HEK293 (cell line): ENCODE measurements around the gene PTGER3.

Experiments used
- MYNN ChIP-seq: fragments of 450-650 bp; formaldehyde crosslinking; IDR thresholded peaks from 2 replicates; pipeline ENCODE4 v1.5.1; 2016; ENCODE audit warnings: missing biosample characterization, missing genetic modification characterization, borderline replicate concordance
- ZBTB1 ChIP-seq: fragments of 450-650 bp; formaldehyde crosslinking; IDR thresholded peaks from 2 replicates; pipeline ENCODE4 v1.5.1; 2016; ENCODE audit warnings: missing biosample characterization, missing genetic modification characterization
- ZBTB21 ChIP-seq: fragments of 450-650 bp; formaldehyde crosslinking; IDR thresholded peaks from 2 replicates; pipeline ENCODE4 v1.5.1; 2017; ENCODE audit warnings: missing biosample characterization, missing genetic modification characterization
- ZEB2 ChIP-seq: fragments of 450-650 bp; formaldehyde crosslinking; IDR thresholded peaks from 2 replicates; pipeline ENCODE4 v1.5.1; 2016; ENCODE audit warnings: missing biosample characterization, missing genetic modification characterization
- ZIC2 ChIP-seq: fragments of 450-650 bp; formaldehyde crosslinking; IDR thresholded peaks from 2 replicates; pipeline ENCODE4 v1.5.1; 2016; ENCODE audit warnings: missing biosample characterization, missing genetic modification characterization
- ZNF24 ChIP-seq: fragments of 450-650 bp; formaldehyde crosslinking; IDR thresholded peaks from 2 replicates; pipeline ENCODE4 v1.5.1; 2016; ENCODE audit warnings: missing biosample characterization, missing genetic modification characterization
- ZNF621 ChIP-seq: fragments of 450-650 bp; formaldehyde crosslinking; IDR thresholded peaks from 2 replicates; pipeline ENCODE4 v1.5.1; 2017; ENCODE audit warnings: missing biosample characterization, missing genetic modification characterization
- TF ChIP-seq, protein P1 (sequence below): fragments of 450-650 bp; formaldehyde crosslinking; IDR thresholded peaks from 2 replicates; pipeline ENCODE4 v1.5.1; 2016; ENCODE audit warnings: missing biosample characterization, missing genetic modification characterization
- TF ChIP-seq, protein P2 (sequence below): fragments of 450-650 bp; IDR thresholded peaks from 2 replicates; pipeline ENCODE4 v1.5.1; 2018; ENCODE audit warnings: missing biosample characterization, mild to moderate bottlenecking, missing genetic modification characterization

GRCh38 chr1:71080230-71080738, 32.7 kb upstream of the PTGER3 start:
- no peak for TF ChIP-seq ZBTB1 (tag by site-specific recombination)
- TF ChIP-seq, protein P1, sequence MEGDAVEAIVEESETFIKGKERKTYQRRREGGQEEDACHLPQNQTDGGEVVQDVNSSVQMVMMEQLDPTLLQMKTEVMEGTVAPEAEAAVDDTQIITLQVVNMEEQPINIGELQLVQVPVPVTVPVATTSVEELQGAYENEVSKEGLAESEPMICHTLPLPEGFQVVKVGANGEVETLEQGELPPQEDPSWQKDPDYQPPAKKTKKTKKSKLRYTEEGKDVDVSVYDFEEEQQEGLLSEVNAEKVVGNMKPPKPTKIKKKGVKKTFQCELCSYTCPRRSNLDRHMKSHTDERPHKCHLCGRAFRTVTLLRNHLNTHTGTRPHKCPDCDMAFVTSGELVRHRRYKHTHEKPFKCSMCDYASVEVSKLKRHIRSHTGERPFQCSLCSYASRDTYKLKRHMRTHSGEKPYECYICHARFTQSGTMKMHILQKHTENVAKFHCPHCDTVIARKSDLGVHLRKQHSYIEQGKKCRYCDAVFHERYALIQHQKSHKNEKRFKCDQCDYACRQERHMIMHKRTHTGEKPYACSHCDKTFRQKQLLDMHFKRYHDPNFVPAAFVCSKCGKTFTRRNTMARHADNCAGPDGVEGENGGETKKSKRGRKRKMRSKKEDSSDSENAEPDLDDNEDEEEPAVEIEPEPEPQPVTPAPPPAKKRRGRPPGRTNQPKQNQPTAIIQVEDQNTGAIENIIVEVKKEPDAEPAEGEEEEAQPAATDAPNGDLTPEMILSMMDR (tag by site-specific recombination): no peak
- no peak for TF ChIP-seq ZEB2
- TF ChIP-seq ZIC2: no peak
- no peak for TF ChIP-seq ZBTB21
- TF ChIP-seq MYNN (tag by site-specific recombination): no peak
- no peak for TF ChIP-seq ZNF621
- TF ChIP-seq, protein P2, sequence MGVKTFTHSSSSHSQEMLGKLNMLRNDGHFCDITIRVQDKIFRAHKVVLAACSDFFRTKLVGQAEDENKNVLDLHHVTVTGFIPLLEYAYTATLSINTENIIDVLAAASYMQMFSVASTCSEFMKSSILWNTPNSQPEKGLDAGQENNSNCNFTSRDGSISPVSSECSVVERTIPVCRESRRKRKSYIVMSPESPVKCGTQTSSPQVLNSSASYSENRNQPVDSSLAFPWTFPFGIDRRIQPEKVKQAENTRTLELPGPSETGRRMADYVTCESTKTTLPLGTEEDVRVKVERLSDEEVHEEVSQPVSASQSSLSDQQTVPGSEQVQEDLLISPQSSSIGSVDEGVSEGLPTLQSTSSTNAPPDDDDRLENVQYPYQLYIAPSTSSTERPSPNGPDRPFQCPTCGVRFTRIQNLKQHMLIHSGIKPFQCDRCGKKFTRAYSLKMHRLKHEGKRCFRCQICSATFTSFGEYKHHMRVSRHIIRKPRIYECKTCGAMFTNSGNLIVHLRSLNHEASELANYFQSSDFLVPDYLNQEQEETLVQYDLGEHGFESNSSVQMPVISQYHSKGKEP: no peak
- TF ChIP-seq ZNF24 (tag by site-specific recombination): no peak
